Lower lobe of right lung (tissue), 2 donors: ENCODE results near the gene SS18L1. TPM values are rescaled to one million over a fixed set of nuclear protein-coding genes. Genes with fewer than 3 reads are reported as not detected.
A peak's percentile ranks its signal among the peaks of the same experiment; 100 is the strongest.

Experiments
- ATAC-seq, 2 donors: fragments of 200-7000 bp; cut with Tn5 transposase; one replicate each; pipeline ENCODE4 v1.9.1; 2020 to 2022; ENCODE audit warnings: mild to moderate bottlenecking in 2 of 2, moderate library complexity in 2 of 2
- DNase-seq: peaks from one replicate; pipeline ENCODE4 v3.0.0-alpha.2; 2020
- H3K27ac ChIP-seq: fragments of 200-600 bp; one replicate; pipeline ENCODE4 v1.8.0; 2022
- H3K27me3 ChIP-seq: fragments of 200-600 bp; one replicate; pipeline ENCODE4 v1.8.0; 2022; ENCODE audit warnings: low read depth
- H3K36me3 ChIP-seq: fragments of 200-600 bp; one replicate; pipeline ENCODE4 v1.8.0; 2022; ENCODE audit warnings: mild to moderate bottlenecking
- H3K4me1 ChIP-seq: fragments of 200-600 bp; one replicate; pipeline ENCODE4 v1.8.0; 2022
- H3K4me3 ChIP-seq: fragments of 200-600 bp; one replicate; pipeline ENCODE4 v1.8.0; 2022; ENCODE audit warnings: mild to moderate bottlenecking
- H3K9me3 ChIP-seq: fragments of 200-600 bp; one replicate; pipeline ENCODE4 v1.8.0; 2022
- CTCF ChIP-seq: fragments of 200-600 bp; IDR thresholded peaks from one replicate; pipeline ENCODE4 v1.8.0; 2022; ENCODE audit warnings: antibody characterized with exemption, mild to moderate bottlenecking
- intact Hi-C: fragments of 100-400 bp; cut with DNase I; formaldehyde crosslinking; loops from one replicate; pipeline ENCODE4 v1.11.0; 2022
- total RNA-seq: library from RNA; stranded (reverse); fragmentation: NEBNext Ultra II Directional; extraction: Animal tissue kit (Norgen Biotek cat#: 25700); gene quantifications from one replicate; pipeline ENCODE4 v1.2.1, GENCODE V29; 2021
- donor health status: DM: no; HTN: yes; CAD: no; lungs with severe emphysema.

The SS18L1 gene
- total RNA-seq, 1 donor from 2014 or later, result 17.8 TPM

GRCh38 chr20:62128502-62128901 is 15.1 kb upstream of the SS18L1 start:
- H3K36me3 ChIP-seq, result peaks cover 93% of the 10 kb centered on the region
- no peak for TF ChIP-seq CTCF
- H3K4me1 ChIP-seq, result peaks cover 30% of the 10 kb centered on the region
- DNase-seq (no peak), ATAC-seq (no peak)
- no peaks in the 10 kb centered on the region for H3K9me3 ChIP-seq
- no peak overlapping the region for H3K4me3 ChIP-seq
- H3K27me3 ChIP-seq, result no peaks in the 10 kb centered on the region
- H3K27ac ChIP-seq, result no peak overlapping the region
- intact Hi-C loops, result no loop called here

- intact Hi-C loops, result no loop called here
- H3K9me3 ChIP-seq, result no peaks in the 10 kb centered on the region
- H3K4me3 ChIP-seq, result no peak overlapping the region
- TF ChIP-seq CTCF, result no peak
- ATAC-seq (no peak), DNase-seq (no peak)
- peaks cover 33% of the 10 kb centered on the region for H3K4me1 ChIP-seq
- H3K36me3 ChIP-seq, result peaks cover 100% of the 10 kb centered on the region
- H3K27ac ChIP-seq, result no peak overlapping the region
- H3K27me3 ChIP-seq, result no peaks in the 10 kb centered on the region
Measured at GRCh38 chr20:62129731-62130531, 13.6 kb upstream of the SS18L1 start.

- H3K36me3 ChIP-seq, result peaks cover 100% of the 10 kb centered on the region
- TF ChIP-seq CTCF, result no peak
- H3K4me1 ChIP-seq, result peaks cover 40% of the 10 kb centered on the region
- peak overlapping the region; percentile 79 for H3K27ac ChIP-seq
- ATAC-seq, result no peak
- H3K4me3 ChIP-seq, result no peak overlapping the region
- H3K9me3 ChIP-seq, result no peaks in the 10 kb centered on the region
- no peaks in the 10 kb centered on the region for H3K27me3 ChIP-seq
- intact Hi-C loops, result no loop called here
- no peak for DNase-seq
Measured at GRCh38 chr20:62131560-62132320, 11.8 kb upstream of the SS18L1 start.

- peak; percentile 26 to 28 for ATAC-seq
Measured at GRCh38 chr20:62132421-62132820, 11.1 kb upstream of the SS18L1 start.

More at GRCh38 chr20:62132421-62132820, 11.1 kb upstream of the SS18L1 start:
- intact Hi-C loops, result no loop called here
- H3K27me3 ChIP-seq, result no peaks in the 10 kb centered on the region
- H3K4me1 ChIP-seq, result peaks cover 40% of the 10 kb centered on the region
- H3K9me3 ChIP-seq, result no peaks in the 10 kb centered on the region
- H3K36me3 ChIP-seq, result peaks cover 100% of the 10 kb centered on the region
- DNase-seq, result peak; percentile 73
- no peak for TF ChIP-seq CTCF
- H3K4me3 ChIP-seq, result peak overlapping the region; percentile 6
- peak overlapping the region; percentile 79 for H3K27ac ChIP-seq
